GM12878 (cell line): Measurements from ENCODE around the gene TRIM39. TPM values are rescaled to one million over a fixed set of nuclear protein-coding genes. Genes with fewer than 3 reads are reported as not detected.

Experiments
- ATAC-seq: fragments of 200-7000 bp; cut with Tn5 transposase; 3 replicates; pipeline ENCODE4 v1.9.1; 2020; ENCODE audit warnings: mild to moderate bottlenecking, moderate library complexity
- BruUV-seq: library from RNA; stranded (reverse); fragments of 400-500 nt; replicated peaks from 2 replicates; lab custom pipeline; 2021; lab: Mats Ljungman, UMichigan
- CTCF ChIA-PET: fragments of 300-600 bp; sonication (Branson Sonifier 250); formaldehyde crosslinking; extraction: SDS; loops from one replicate; lab custom pipeline; 2021; ENCODE audit warnings: inconsistent platforms; lab: Yijun Ruan, JAX
- POLR2A ChIA-PET: fragments of 350-600 bp; formaldehyde crosslinking; extraction: SDS; loops from one replicate; lab custom pipeline; 2021; ENCODE audit warnings: inconsistent platforms; lab: Charles Lee
- RAD21 ChIA-PET: fragments of 300-600 bp; sonication (Branson Sonifier 250); formaldehyde crosslinking; loops from one replicate; lab custom pipeline; 2023; ENCODE audit warnings: antibody characterized with exemption; ENCODE audit not compliant: unreplicated experiment; lab: Charles Lee
- SMC1A ChIA-PET: fragments of 300-600 bp; sonication (Branson Sonifier 250); formaldehyde crosslinking; loops from one replicate; lab custom pipeline; 2023; ENCODE audit not compliant: unreplicated experiment, uncharacterized antibody; lab: Charles Lee
- DNase-seq: peaks from one replicate; pipeline ENCODE4 v3.0.0-alpha.2; 2011; ENCODE audit warnings: low read depth, low spot score
- FAIRE-seq: peaks from 3 replicates; lab custom pipeline; 2011; peaks lifted over from hg19 to GRCh38; lab: Jason Lieb, UNC
- H2AFZ ChIP-seq: 2 replicates; pipeline ENCODE4 v1.6.0; 2011; ENCODE audit warnings: low read depth, low read length, control low read depth; ENCODE audit not compliant: control insufficient read depth
- H3K27ac ChIP-seq: 2 replicates; pipeline ENCODE4 v1.5.1; 2011; ENCODE audit warnings: control low read depth; ENCODE audit not compliant: control insufficient read depth, insufficient read depth
- H3K27me3 ChIP-seq, 2 experiments: replicated peaks in 1 of 2; 2 replicates each; pipeline versions ENCODE4 v1.6.0 to v1.6.1; 2011; ENCODE audit warnings: low read length in 1 of 2; ENCODE audit not compliant: control insufficient read depth in 2 of 2, insufficient read depth in 2 of 2
- H3K36me3 ChIP-seq, 2 experiments: 2 replicates each; pipeline ENCODE4 v1.5.1; 2011; ENCODE audit warnings: low read length in 1 of 2; ENCODE audit not compliant: control insufficient read depth in 2 of 2, insufficient read depth in 2 of 2
- H3K4me1 ChIP-seq: 2 replicates; pipeline ENCODE4 v1.6.1; 2011; ENCODE audit warnings: mild to moderate bottlenecking, low read length, moderate library complexity, mixed read lengths; ENCODE audit not compliant: control insufficient read depth, insufficient read depth
- H3K4me2 ChIP-seq: 2 replicates; pipeline ENCODE4 v1.6.0; 2011; ENCODE audit warnings: control low read depth; ENCODE audit not compliant: control insufficient read depth, insufficient read depth
- H3K4me3 ChIP-seq: fragments of 200-600 bp; sonication (generic); 2 replicates; pipeline ENCODE4 v1.5.1; 2016
- H3K79me2 ChIP-seq: 2 replicates; pipeline ENCODE4 v1.6.0; 2011; ENCODE audit warnings: low read length; ENCODE audit not compliant: control insufficient read depth, insufficient read depth
- H3K9ac ChIP-seq: 2 replicates; pipeline ENCODE4 v1.8.0; 2011; ENCODE audit warnings: low read length, control low read depth, mixed read lengths; ENCODE audit not compliant: control insufficient read depth, insufficient read depth
- H3K9me3 ChIP-seq: replicated peaks from 3 replicates; pipeline ENCODE4 v1.5.1; 2011; ENCODE audit warnings: mild to moderate bottlenecking, low read length; ENCODE audit not compliant: control insufficient read depth, insufficient read depth
- H4K20me1 ChIP-seq: 2 replicates; pipeline ENCODE4 v1.6.0; 2011; ENCODE audit not compliant: control insufficient read depth, insufficient read depth
- ATF3 ChIP-seq: IDR thresholded peaks from 2 replicates; pipeline ENCODE4 v1.6.1; 2011; ENCODE audit warnings: low read depth, mild to moderate bottlenecking, low read length, moderate library complexity, borderline replicate concordance; ENCODE audit errors: extremely low read depth
- BCL3 ChIP-seq: IDR thresholded peaks from 2 replicates; pipeline ENCODE4 v1.6.1; 2011; ENCODE audit warnings: borderline replicate concordance, low read depth, mild to moderate bottlenecking, moderate library complexity, low read length; ENCODE audit not compliant: insufficient read depth, poor library complexity, severe bottlenecking
- EGR1 ChIP-seq, 2 experiments: IDR thresholded peaks; 1 replicate in 1 of 2; 2 replicates in 1 of 2; pipeline ENCODE4 v1.6.1; 2011 to 2012; ENCODE audit warnings: low read depth in 2 of 2, low read length in 2 of 2, borderline replicate concordance in 1 of 2, mild to moderate bottlenecking in 1 of 2, moderate library complexity in 1 of 2
- FOXK2 ChIP-seq: fragments of 450-650 bp; IDR thresholded peaks from 2 replicates; pipeline ENCODE4 v1.6.1; 2017; ENCODE audit warnings: mild to moderate bottlenecking, moderate library complexity
- HDGF ChIP-seq: fragments of 450-650 bp; IDR thresholded peaks from 2 replicates; pipeline ENCODE4 v1.6.1; 2016; ENCODE audit warnings: antibody characterized with exemption
- JUNB ChIP-seq: IDR thresholded peaks from 2 replicates; pipeline ENCODE4 v1.6.1; 2016; ENCODE audit warnings: antibody characterized with exemption, mild to moderate bottlenecking
- MLLT1 ChIP-seq: fragments of 450-650 bp; IDR thresholded peaks from 2 replicates; pipeline ENCODE4 v1.6.1; 2016; ENCODE audit warnings: mild to moderate bottlenecking
- NR2F1 ChIP-seq: fragments of 450-650 bp; conservative IDR thresholded peaks from 2 replicates; pipeline ENCODE4 v1.6.1; 2017; ENCODE audit warnings: mild to moderate bottlenecking
- TARDBP ChIP-seq: IDR thresholded peaks from 2 replicates; pipeline ENCODE4 v1.6.1; 2016; ENCODE audit warnings: borderline replicate concordance
- TBL1XR1 ChIP-seq: IDR thresholded peaks from 2 replicates; pipeline ENCODE4 v1.6.1; 2012; ENCODE audit warnings: low read depth, low read length, improper control_type of control experiment
- TCF3 ChIP-seq: IDR thresholded peaks from 2 replicates; pipeline ENCODE4 v1.6.1; 2012; ENCODE audit warnings: low read depth, mild to moderate bottlenecking, low read length, borderline replicate concordance; ENCODE audit not compliant: insufficient read depth
- YY1 ChIP-seq: IDR thresholded peaks from 2 replicates; pipeline ENCODE4 v1.6.1; 2011; ENCODE audit warnings: low read depth, mild to moderate bottlenecking, low read length
- ZNF687 ChIP-seq: fragments of 450-650 bp; IDR thresholded peaks from 2 replicates; pipeline ENCODE4 v1.6.1; 2017; ENCODE audit warnings: mild to moderate bottlenecking, moderate library complexity
- WGBS: methylation state at CpG from one replicate; pipeline ENCODE4 v1.1.6; 2016; ENCODE audit warnings: low lambda C conversion rate; ENCODE audit not compliant: insufficient replicate concordance, insufficient coverage; ENCODE audit errors: missing lambda C conversion rate; 5-methylcytosine and 5-hydroxymethylcytosine counted together
- in situ Hi-C: fragments of 300-500 bp; cut with MboI; formaldehyde crosslinking; loops from 9 replicates; pipeline ENCODE4 v1.14.3; 2018; ENCODE audit warnings: mixed read lengths
- intact Hi-C: fragments of 100-400 bp; cut with micrococcal nuclease; formaldehyde crosslinking; loops from one replicate; pipeline ENCODE4 v1.14.2; 2022; ENCODE audit not compliant: unreplicated experiment
- polyA plus RNA-seq, 11 experiments: library from polyadenylated mRNA; depleted of rRNA in 4 of 11; unstranded in 6 of 11; stranded (reverse) in 5 of 11; fragments of >200 nt; fragmentation: Nextera tagmentation in 4 of 11; fragmentation: Illumina TruSeq in 1 of 11; extraction: Ambion mirVana in 4 of 11; extraction: Trizol in 1 of 11; gene quantifications; 1 replicate in 1 of 11; 2 replicates in 10 of 11; pipeline versions ENCODE4 v1.2.1 to v1.2.3, GENCODE V29; 2011 to 2016; ENCODE audit warnings: inconsistent platforms in 2 of 11, missing spikeins in 2 of 11, low read depth in 1 of 11
- total RNA-seq, 4 experiments: library from RNA; depleted of rRNA in 3 of 4; stranded (reverse); fragments of >200 nt in 3 of 4; fragmentation: Illumina TruSeq in 1 of 4; extraction: Trizol in 1 of 4; gene quantifications; 2 replicates each; pipeline versions ENCODE4 v1.2.1 to v1.2.3, GENCODE V29; 2013 to 2021
- TF ChIP-seq, protein P1 (sequence below): IDR thresholded peaks from 2 replicates; pipeline ENCODE4 v1.6.1; 2011; ENCODE audit warnings: mild to moderate bottlenecking, low read depth, low read length, moderate library complexity; ENCODE audit not compliant: insufficient replicate concordance

Gene TRIM39
- total and polyA plus RNA-seq, 10 of the 15 experiments (the other 5 are each of a cell fraction or from before 2014, with no cell fraction given) = 3.0 to 11.9 (median 8.8) TPM

- Histone ChIP-seq H3K27me3 (no peaks in the 10 kb centered on the region), H3K4me2 (no peak overlapping the region), H3K4me3 (no peak overlapping the region), H3K9me3 (no peaks in the 10 kb centered on the region), H3K79me2 (peaks cover 5% of the 10 kb centered on the region), H3K9ac (no peak overlapping the region), H3K27ac (no peak overlapping the region), H3K36me3 (peaks cover 1 to 13% of the 10 kb centered on the region in 2 experiments; a peak in 3 of 4 replicates), H4K20me1 (no peaks in the 10 kb centered on the region; the same call in 1 of the 2 replicates), H3K4me1 (no peaks in the 10 kb centered on the region), H2AFZ (no peak overlapping the region)
- no peak for DNase-seq
- in situ Hi-C loops (no loop called here), intact Hi-C loops (no loop called here)
- SMC1A ChIA-PET = interaction anchor here (0.7 to 1.2 kb wide), 3 partner anchors 10 to 21 kb away, joined by 3 read pairs; no protein-coding TSS in a partner anchor
- no peak for FAIRE-seq
- ATAC-seq = no peak
- POLR2A ChIA-PET = interaction anchor here (1.0 kb wide), 1 partner anchor 14 kb away, joined by 4 read pairs; no protein-coding TSS in a partner anchor
- WGBS = 70% methylated on average over 1 of the region's 1 CpG
- no TSS peak for BruUV-seq
- RAD21 ChIA-PET = no interaction called here
- CTCF ChIA-PET = interaction anchor here (1.1 kb wide), 1 partner anchor 93 kb away, joined by 3 read pairs; no protein-coding TSS in a partner anchor
- TF ChIP-seq, protein P1, sequence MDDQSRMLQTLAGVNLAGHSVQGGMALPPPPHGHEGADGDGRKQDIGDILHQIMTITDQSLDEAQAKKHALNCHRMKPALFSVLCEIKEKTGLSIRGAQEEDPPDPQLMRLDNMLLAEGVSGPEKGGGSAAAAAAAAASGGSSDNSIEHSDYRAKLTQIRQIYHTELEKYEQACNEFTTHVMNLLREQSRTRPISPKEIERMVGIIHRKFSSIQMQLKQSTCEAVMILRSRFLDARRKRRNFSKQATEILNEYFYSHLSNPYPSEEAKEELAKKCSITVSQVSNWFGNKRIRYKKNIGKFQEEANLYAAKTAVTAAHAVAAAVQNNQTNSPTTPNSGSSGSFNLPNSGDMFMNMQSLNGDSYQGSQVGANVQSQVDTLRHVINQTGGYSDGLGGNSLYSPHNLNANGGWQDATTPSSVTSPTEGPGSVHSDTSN = no peak
- no peak for TF ChIP-seq NR2F1
- TF ChIP-seq EGR1 (IDR thresholded peaks at IDR 0.05; ENCODE audit: borderline replicate concordance in 1 of 2, low read depth in 2 of 2, low read length in 2 of 2) = no peak
- TF ChIP-seq TCF3 = no peak
- no peak for TF ChIP-seq HDGF
- no peak for TF ChIP-seq TBL1XR1
- TF ChIP-seq YY1 = no peak
- TF ChIP-seq BCL3 = no peak
- TF ChIP-seq MLLT1 = no peak
- no peak for TF ChIP-seq ATF3
- TF ChIP-seq JUNB = no peak
- TF ChIP-seq FOXK2 = no peak
- no peak for TF ChIP-seq ZNF687
- TF ChIP-seq TARDBP = no peak
Observed at GRCh38 chr6:30311671-30312070, 15.1 kb upstream of the TRIM39 start.
